Peyer's patch (tissue), 4 donors: Measurements from ENCODE around the gene KRT79.

Experiments used
- POLR2A ChIP-seq, 2 donors: fragments of 450-650 bp; IDR thresholded peaks; one replicate each; pipeline ENCODE4 v1.5.1; 2017; ENCODE audit warnings: antibody characterized with exemption in 2 of 2, mild to moderate bottlenecking in 2 of 2, moderate library complexity in 2 of 2
- TF ChIP-seq, protein P1 (sequence below), 6 experiments: fragments of 450-650 bp in 4 of 6; fragments of 200-600 bp in 2 of 6; sonication (generic) in 1 of 6; IDR thresholded peaks; one replicate each; pipeline ENCODE4 v1.5.1; 2017 to 2019; ENCODE audit warnings: antibody characterized with exemption in 6 of 6, mild to moderate bottlenecking in 3 of 6, moderate library complexity in 1 of 6

DNA sequence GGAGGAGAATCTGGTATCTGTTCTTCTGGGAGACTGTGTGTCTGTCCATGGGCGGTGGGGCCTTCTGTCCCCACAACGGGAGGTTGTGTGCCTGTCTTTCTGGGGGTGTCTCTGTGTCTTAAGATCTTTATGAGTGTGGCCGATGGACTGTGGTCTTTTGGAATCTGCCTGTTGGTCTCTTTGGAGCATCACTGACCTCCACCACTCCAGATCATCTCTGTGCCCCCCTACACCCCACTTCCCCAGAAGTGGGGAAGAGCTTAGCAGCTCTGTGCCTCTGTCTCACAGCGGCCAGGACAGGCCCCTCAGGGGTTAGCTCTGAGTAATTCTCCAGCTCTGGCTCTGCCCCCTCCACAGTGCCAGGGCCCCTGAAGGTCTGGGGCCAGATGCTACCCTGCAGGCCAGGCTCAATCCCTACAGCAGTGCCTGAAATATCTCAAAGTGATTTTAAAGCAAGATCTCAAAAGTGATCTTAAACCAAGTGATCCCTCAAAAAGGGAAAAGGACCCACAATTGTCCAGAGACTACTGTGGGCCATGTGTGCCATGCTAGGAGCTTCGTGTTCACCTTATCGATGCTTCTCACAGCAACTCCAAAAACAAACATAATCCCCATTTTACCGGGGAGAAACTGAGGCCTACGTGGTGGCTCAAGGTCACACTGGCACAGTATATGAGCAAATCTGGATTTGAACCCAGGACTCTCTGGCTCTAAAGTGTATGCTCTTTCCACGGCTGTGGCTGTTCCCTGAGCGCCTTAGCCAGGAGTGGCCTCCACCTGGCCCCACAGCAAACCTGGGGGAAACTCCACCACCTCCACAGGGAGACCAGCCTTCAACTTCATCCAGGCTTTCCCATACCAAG, 40.7 kb upstream of the KRT79 start:
- TF ChIP-seq, protein P1, sequence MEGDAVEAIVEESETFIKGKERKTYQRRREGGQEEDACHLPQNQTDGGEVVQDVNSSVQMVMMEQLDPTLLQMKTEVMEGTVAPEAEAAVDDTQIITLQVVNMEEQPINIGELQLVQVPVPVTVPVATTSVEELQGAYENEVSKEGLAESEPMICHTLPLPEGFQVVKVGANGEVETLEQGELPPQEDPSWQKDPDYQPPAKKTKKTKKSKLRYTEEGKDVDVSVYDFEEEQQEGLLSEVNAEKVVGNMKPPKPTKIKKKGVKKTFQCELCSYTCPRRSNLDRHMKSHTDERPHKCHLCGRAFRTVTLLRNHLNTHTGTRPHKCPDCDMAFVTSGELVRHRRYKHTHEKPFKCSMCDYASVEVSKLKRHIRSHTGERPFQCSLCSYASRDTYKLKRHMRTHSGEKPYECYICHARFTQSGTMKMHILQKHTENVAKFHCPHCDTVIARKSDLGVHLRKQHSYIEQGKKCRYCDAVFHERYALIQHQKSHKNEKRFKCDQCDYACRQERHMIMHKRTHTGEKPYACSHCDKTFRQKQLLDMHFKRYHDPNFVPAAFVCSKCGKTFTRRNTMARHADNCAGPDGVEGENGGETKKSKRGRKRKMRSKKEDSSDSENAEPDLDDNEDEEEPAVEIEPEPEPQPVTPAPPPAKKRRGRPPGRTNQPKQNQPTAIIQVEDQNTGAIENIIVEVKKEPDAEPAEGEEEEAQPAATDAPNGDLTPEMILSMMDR (IDR thresholded peaks at IDR 0.05) = no peak
- no peak for TF ChIP-seq POLR2A (IDR thresholded peaks at IDR 0.05)
